ENCODE measurements around the gene TINAG.

Gene TINAG

DNA sequence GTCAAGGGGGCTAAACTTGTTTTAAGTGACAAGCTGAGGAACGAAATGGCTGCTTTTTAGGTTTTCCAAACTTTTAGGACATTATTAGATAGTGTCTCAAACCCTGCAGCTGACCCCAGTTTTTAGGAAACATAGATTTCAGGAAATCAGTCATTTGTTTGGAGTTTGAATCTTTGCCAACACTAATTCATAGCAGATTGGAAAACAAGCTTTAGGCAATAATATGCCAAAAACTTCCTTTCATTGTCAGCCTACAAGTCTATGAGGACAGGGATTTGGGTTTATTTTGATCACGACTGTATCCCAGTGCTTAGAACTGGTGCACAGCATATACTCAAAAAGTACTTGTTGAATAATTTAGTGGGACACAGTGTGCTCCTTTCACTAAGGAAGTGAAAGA, 123.2 kb downstream of the TINAG start:
- DNase-seq, result no peak
